ENCODE measurements around the gene CAPSL. TPM values are rescaled to one million over a fixed set of nuclear protein-coding genes. Genes with fewer than 3 reads are reported as not detected.

Gene CAPSL
- not detected for total RNA-seq

- TF ChIP-seq, protein P1, sequence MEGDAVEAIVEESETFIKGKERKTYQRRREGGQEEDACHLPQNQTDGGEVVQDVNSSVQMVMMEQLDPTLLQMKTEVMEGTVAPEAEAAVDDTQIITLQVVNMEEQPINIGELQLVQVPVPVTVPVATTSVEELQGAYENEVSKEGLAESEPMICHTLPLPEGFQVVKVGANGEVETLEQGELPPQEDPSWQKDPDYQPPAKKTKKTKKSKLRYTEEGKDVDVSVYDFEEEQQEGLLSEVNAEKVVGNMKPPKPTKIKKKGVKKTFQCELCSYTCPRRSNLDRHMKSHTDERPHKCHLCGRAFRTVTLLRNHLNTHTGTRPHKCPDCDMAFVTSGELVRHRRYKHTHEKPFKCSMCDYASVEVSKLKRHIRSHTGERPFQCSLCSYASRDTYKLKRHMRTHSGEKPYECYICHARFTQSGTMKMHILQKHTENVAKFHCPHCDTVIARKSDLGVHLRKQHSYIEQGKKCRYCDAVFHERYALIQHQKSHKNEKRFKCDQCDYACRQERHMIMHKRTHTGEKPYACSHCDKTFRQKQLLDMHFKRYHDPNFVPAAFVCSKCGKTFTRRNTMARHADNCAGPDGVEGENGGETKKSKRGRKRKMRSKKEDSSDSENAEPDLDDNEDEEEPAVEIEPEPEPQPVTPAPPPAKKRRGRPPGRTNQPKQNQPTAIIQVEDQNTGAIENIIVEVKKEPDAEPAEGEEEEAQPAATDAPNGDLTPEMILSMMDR (IDR thresholded peaks at IDR 0.05; ENCODE audit: low read depth): no peak
Measured at GRCh38 chr5:35938568-35939227, at the start of gene CAPSL. TSS of gene CAPSL (minus strand) at chr5:35938622. CDS start at chr5:35921120, 17,502 bp downstream.

GRCh38 chr5:35987776-35988175 lies 49.4 kb upstream of the CAPSL start:
- TF ChIP-seq, protein P1 (IDR thresholded peaks at IDR 0.05; ENCODE audit: low read depth): no peak

DNA sequence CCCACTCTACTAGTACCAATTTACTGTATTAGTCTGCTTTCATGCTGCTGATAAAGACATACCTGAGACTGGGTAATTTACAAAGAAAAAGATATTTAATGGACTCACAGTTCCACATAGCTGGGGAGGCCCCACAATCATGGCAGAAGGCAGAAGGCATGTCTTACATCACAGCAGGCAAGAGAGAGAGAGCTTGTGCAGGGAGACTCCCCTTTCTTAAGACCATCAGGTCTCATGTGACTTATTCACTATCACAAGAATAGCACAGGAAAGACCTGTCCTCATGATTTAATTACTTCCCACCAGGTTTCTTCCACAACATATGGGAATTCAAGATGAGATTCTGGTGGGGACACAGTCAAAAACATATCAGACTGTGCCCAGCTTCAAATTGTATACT lies 41.3 kb upstream of the CAPSL start:
- TF ChIP-seq, protein P1 (IDR thresholded peaks at IDR 0.05; ENCODE audit: low read depth): no peak

GRCh38 chr5:35974570-35974969 lies 36.1 kb upstream of the CAPSL start:
- TF ChIP-seq, protein P1 (IDR thresholded peaks at IDR 0.05; ENCODE audit: low read depth): no peak

DNA sequence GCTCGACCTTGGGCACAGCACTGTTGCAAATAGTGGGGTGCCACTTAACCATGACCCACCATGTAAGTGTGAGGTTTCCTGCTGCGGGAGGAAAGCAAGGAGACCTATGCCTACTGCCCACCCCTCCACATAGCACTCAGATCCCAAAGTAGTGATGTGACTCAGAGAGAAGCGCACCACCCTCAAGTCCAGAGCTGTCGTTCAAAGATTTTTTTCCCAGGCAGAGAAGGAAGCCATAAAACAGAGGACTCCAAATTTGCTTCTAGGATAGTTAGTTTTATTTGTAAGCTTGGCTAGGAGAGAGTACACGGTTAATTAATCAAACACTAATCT lies 33.4 kb upstream of the CAPSL start:
- TF ChIP-seq, protein P1 (IDR thresholded peaks at IDR 0.05; ENCODE audit: low read depth): no peak

- TF ChIP-seq, protein P1 (IDR thresholded peaks at IDR 0.05; ENCODE audit: low read depth): no peak
Measured at GRCh38 chr5:35971186-35971877, 32.9 kb upstream of the CAPSL start.

DNA sequence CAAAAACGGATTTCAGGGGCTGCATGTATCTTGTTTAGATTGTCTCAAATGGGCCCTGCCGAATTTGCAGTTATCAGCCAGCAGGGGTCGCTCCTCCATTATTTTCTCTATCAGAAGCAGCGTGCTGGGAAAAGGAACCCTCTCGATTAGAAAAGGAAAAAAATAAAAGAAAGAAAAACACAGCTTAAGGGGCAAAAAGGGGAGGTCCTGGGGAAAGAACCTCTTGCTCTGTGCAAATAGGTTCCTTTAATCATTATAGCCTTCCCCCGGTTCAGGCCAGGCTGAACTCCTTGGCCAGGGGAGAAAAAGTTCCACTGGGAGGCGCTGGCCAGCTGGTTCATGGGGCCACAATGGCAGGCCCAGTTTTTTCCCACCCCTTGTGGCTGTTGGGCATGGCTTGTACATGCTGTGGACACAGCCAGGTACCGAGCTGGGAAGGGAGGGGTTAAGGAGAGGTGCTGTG lies 25.0 kb upstream of the CAPSL start:
- TF ChIP-seq, protein P1 (IDR thresholded peaks at IDR 0.05; ENCODE audit: low read depth): no peak

Measured in subcutaneous adipose tissue (tissue), 4 donors.